Measurements from ENCODE around the gene MAST4. TPM values are rescaled to one million over a fixed set of nuclear protein-coding genes. Genes with fewer than 3 reads are reported as not detected.
A peak's percentile ranks its signal among the peaks of the same experiment; 100 is the strongest.

MAST4 gene
- total and polyA plus RNA-seq, 2 of the 13 experiments (the other 11 are each of a cell fraction or from before 2014, with no cell fraction given): 3.4 to 3.7 TPM

GRCh38 chr5:67003935-67004729 lies 407.9 kb downstream of the MAST4 start (continued):
- TF ChIP-seq ZBTB33 (CRISPR knock-in tag; IDR thresholded peaks at IDR 0.05) (no peak), TFAP4 (IDR thresholded peaks at IDR 0.05; ENCODE audit: borderline replicate concordance, low read depth) (peak; percentile 46; the same call in 1 of the 2 replicates), DMAP1 (CRISPR knock-in tag; IDR thresholded peaks at IDR 0.05) (peak; percentile 55; the same call in 1 of the 2 replicates), ZNF768 (CRISPR knock-in tag; IDR thresholded peaks at IDR 0.05) (peak; percentile 40; the same call in 1 of the 2 replicates), ZBTB42 (CRISPR knock-in tag; IDR thresholded peaks at IDR 0.05) (no peak), ZNF747 (CRISPR knock-in tag; IDR thresholded peaks at IDR 0.05; ENCODE audit: borderline replicate concordance) (no peak; the same call in 1 of the 2 replicates), NFATC3 (CRISPR knock-in tag; IDR thresholded peaks at IDR 0.05) (no peak), ZNF672 (CRISPR knock-in tag; IDR thresholded peaks at IDR 0.05) (no peak), NONO (IDR thresholded peaks at IDR 0.05) (no peak), NONO (CRISPR knock-in tag; conservative IDR thresholded peaks at IDR 0.05) (no peak), ZNF841 (CRISPR knock-in tag; IDR thresholded peaks at IDR 0.05; ENCODE audit: borderline replicate concordance) (no peak), ZSCAN12 (CRISPR knock-in tag; IDR thresholded peaks at IDR 0.05) (no peak), SALL1 (CRISPR knock-in tag; IDR thresholded peaks at IDR 0.05) (peak; percentile 60; the same call in 1 of the 2 replicates), HNRNPH1 (optimal IDR thresholded peaks at IDR 0.05; ENCODE audit: low read depth, low read length) (no peak), SP1 (IDR thresholded peaks at IDR 0.05) (no peak), SP1 (CRISPR knock-in tag; IDR thresholded peaks at IDR 0.05) (no peak), HOXA7 (CRISPR knock-in tag; IDR thresholded peaks at IDR 0.05) (no peak), CEBPG (CRISPR knock-in tag; IDR thresholded peaks at IDR 0.05) (no peak), ZNF451 (CRISPR knock-in tag; IDR thresholded peaks at IDR 0.05) (no peak), NFKBIZ (CRISPR knock-in tag; IDR thresholded peaks at IDR 0.05) (0 out of 2 replicates have a peak, but pooled peaks have one; percentile 35), CHCHD3 (CRISPR knock-in tag; IDR thresholded peaks at IDR 0.05) (no peak), TARDBP (CRISPR knock-in tag; IDR thresholded peaks at IDR 0.05) (0 out of 2 replicates have a peak, but pooled peaks have one; percentile 11), CHD4 (IDR thresholded peaks at IDR 0.05; ENCODE audit: borderline replicate concordance, low read length) (peak; percentile 67; the same call in 1 of the 2 replicates), ZSCAN31 (CRISPR knock-in tag; IDR thresholded peaks at IDR 0.05; ENCODE audit: low read depth) (0 out of 2 replicates have a peak, but pooled peaks have one; percentile 46), ATF3 (CRISPR knock-in tag; IDR thresholded peaks at IDR 0.05) (no peak), MLXIP (CRISPR knock-in tag; IDR thresholded peaks at IDR 0.05; ENCODE audit: borderline replicate concordance) (no peak), ZNF354B (CRISPR knock-in tag; IDR thresholded peaks at IDR 0.05) (no peak)

Measured in HepG2 (cell line).